Lung (tissue), 12 donors: Measurements from ENCODE around the gene ACACB. TPM values are rescaled to one million over a fixed set of nuclear protein-coding genes. Genes with fewer than 3 reads are reported as not detected.

ENCODE experiments used
- ATAC-seq: fragments of 200-7000 bp; cut with Tn5 transposase; one replicate; pipeline ENCODE4 v1.9.1; 2020; ENCODE audit warnings: moderate number of reproducible peaks; ENCODE audit not compliant: insufficient read depth, low FRiP score
- DNase-seq, 3 donors: peaks; one replicate each; pipeline ENCODE4 v3.0.0-alpha.2; 2013 to 2017
- H3K27ac ChIP-seq, 2 donors: one replicate each; pipeline ENCODE4 v1.5.1; 2013; ENCODE audit warnings: mild to moderate bottlenecking in 2 of 2, moderate library complexity in 2 of 2, control low read depth in 1 of 2, inconsistent platforms in 1 of 2, low read depth in 1 of 2, low read length in 1 of 2
- H3K27me3 ChIP-seq, 3 donors: one replicate each; pipeline ENCODE4 v1.5.1; 2013; ENCODE audit warnings: low read length in 2 of 3; ENCODE audit not compliant: control insufficient read depth in 3 of 3, insufficient read depth in 3 of 3
- H3K36me3 ChIP-seq, 4 donors: one replicate each; pipeline ENCODE4 v1.5.1; 2013; ENCODE audit warnings: low read length in 4 of 4, mild to moderate bottlenecking in 1 of 4, moderate library complexity in 1 of 4; ENCODE audit not compliant: control insufficient read depth in 4 of 4, insufficient read depth in 4 of 4
- H3K4me1 ChIP-seq, 5 donors: one replicate each; pipeline ENCODE4 v1.5.1; 2013; ENCODE audit warnings: low read length in 5 of 5, mild to moderate bottlenecking in 2 of 5, moderate library complexity in 1 of 5; ENCODE audit not compliant: control insufficient read depth in 5 of 5, insufficient read depth in 5 of 5
- H3K4me3 ChIP-seq: one replicate; pipeline ENCODE4 v1.5.1; 2013; ENCODE audit warnings: mild to moderate bottlenecking, control low read depth, moderate library complexity
- H3K9ac ChIP-seq, 2 donors: one replicate each; pipeline ENCODE4 v1.5.1; 2013; ENCODE audit warnings: low read length in 2 of 2, control low read depth in 1 of 2; ENCODE audit not compliant: insufficient read depth in 1 of 2
- H3K9me3 ChIP-seq, 4 donors: one replicate each; pipeline ENCODE4 v1.5.1; 2013; ENCODE audit warnings: low read length in 3 of 4, mild to moderate bottlenecking in 1 of 4, moderate library complexity in 1 of 4; ENCODE audit not compliant: control insufficient read depth in 4 of 4, insufficient read depth in 3 of 4
- WGBS, 2 donors: extraction: QIAGEN DNeasy Blood & Tissue Kit; methylation state at CpG; one replicate each; pipeline ENCODE4 v1.1.7; 2013; 5-methylcytosine and 5-hydroxymethylcytosine counted together
- polyA plus RNA-seq, 2 donors: library from polyadenylated mRNA; stranded (reverse); fragments of 200-250 nt; gene quantifications; one replicate each; pipeline ENCODE4 v1.2.1, GENCODE V29; 2013
- total RNA-seq, 2 donors: library from RNA; depleted of rRNA in 1 of 2; stranded (reverse); fragments of >200 nt in 1 of 2; gene quantifications; one replicate each; pipeline ENCODE4 v1.2.1, GENCODE V29; 2014 to 2021
- TF ChIP-seq, protein P1 (sequence below): IDR thresholded peaks from 2 replicates; pipeline ENCODE4 v1.5.1; 2012; ENCODE audit warnings: mild to moderate bottlenecking; ENCODE audit errors: control extremely low read depth, extremely low read depth
- donor health status: control.
- donor health status: control.
- donor health status: Bipolar disorder and iron deficiency.
- donor health status: healthy.
- donor health status: DM: yes; HTN: yes; CAD: no.

The ACACB gene
- total and polyA plus RNA-seq, 4 donors = 2.9 to 24.5 (median 18.2) TPM

DNA sequence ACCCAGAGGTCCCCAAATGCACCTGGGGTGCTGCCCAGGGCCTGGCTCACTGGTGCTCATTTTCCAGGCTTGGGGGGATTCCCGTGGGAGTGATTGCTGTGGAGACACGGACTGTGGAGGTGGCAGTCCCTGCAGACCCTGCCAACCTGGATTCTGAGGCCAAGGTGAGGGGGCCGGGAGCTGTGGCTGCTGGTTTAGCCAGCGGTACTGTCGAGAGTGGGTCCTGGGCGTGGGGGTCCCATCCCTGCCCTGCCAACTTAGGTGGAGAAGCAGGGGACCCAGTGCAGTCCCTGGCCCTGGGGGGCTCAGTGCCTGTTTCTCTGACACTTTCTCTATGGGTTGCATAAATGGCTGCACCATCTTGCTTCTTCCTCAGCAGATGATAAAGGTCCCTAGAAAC, 141.8 kb downstream of the ACACB start:
- Histone ChIP-seq H3K9ac (no peak overlapping the region), H3K27ac (no peak overlapping the region), H3K27me3 (no peaks in the 10 kb centered on the region), H3K4me1 (no peaks in the 10 kb centered on the region), H3K36me3 (peaks cover 14 to 34% (median 19%) of the 10 kb centered on the region in 4 donors), H3K9me3 (peaks cover 0 to 4% (median 3%) of the 10 kb centered on the region in 4 donors), H3K4me3 (no peak overlapping the region)
- TF ChIP-seq, protein P1, sequence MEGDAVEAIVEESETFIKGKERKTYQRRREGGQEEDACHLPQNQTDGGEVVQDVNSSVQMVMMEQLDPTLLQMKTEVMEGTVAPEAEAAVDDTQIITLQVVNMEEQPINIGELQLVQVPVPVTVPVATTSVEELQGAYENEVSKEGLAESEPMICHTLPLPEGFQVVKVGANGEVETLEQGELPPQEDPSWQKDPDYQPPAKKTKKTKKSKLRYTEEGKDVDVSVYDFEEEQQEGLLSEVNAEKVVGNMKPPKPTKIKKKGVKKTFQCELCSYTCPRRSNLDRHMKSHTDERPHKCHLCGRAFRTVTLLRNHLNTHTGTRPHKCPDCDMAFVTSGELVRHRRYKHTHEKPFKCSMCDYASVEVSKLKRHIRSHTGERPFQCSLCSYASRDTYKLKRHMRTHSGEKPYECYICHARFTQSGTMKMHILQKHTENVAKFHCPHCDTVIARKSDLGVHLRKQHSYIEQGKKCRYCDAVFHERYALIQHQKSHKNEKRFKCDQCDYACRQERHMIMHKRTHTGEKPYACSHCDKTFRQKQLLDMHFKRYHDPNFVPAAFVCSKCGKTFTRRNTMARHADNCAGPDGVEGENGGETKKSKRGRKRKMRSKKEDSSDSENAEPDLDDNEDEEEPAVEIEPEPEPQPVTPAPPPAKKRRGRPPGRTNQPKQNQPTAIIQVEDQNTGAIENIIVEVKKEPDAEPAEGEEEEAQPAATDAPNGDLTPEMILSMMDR = no peak
- ATAC-seq = no peak
- DNase-seq = no peak
- WGBS, 2 donors = 84 to 96% methylated on average over 6 of the region's 6 CpGs

DNA sequence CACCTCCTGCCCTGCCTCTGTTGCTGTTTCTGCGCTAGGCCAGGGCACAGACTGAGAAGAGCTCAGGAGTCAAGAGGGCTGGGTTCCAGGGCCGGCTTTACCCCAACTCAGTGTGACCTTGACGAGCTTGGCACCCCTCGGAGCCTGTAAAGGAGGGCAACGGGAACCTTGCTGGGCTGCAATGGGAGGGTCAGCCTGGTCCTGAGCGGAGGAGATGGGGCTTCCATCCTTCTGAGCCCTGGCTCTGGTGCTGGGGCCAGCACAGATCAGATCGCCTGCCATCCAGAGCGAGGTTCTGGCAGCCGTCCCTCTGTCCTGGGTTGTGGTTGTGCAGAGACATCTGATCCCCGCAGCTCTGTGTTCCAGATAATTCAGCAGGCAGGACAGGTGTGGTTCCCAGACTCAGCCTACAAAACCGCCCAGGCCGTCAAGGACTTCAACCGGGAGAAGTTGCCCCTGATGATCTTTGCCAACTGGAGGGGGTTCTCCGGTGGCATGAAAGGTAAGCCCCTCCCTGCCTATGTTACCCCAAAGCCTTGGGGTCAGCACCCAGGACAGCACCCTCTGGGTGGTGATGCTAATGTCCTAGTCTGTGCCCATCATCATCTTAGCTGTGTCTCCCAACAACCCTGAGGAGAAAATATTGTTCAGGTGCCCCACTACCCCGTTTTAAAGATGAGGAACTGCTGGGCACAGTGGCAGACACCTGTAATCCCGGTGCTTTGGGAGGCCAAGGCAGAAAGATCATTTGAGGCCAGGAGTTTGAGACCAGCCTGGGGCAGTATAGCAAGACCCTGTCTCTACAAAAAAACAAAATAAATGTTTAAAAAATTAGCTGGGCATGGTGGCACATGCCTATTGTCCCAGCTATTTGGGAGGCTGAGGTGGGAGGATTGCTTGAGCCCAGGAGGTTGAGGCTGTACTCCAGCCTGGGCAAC, 142.5 kb downstream of the ACACB start:
- WGBS, 2 donors = 89% methylated on average over 16 of the region's 16 CpGs
- Histone ChIP-seq H3K4me3 (no peak overlapping the region), H3K9me3 (peaks cover 0 to 1% (median 0%) of the 10 kb centered on the region in 4 donors), H3K4me1 (no peaks in the 10 kb centered on the region), H3K27ac (no peak overlapping the region), H3K36me3 (peaks cover 12 to 33% (median 14%) of the 10 kb centered on the region in 4 donors), H3K9ac (no peak overlapping the region), H3K27me3 (no peaks in the 10 kb centered on the region)
- ATAC-seq (no peak), DNase-seq (no peak)
- TF ChIP-seq, protein P1 = no peak

DNA sequence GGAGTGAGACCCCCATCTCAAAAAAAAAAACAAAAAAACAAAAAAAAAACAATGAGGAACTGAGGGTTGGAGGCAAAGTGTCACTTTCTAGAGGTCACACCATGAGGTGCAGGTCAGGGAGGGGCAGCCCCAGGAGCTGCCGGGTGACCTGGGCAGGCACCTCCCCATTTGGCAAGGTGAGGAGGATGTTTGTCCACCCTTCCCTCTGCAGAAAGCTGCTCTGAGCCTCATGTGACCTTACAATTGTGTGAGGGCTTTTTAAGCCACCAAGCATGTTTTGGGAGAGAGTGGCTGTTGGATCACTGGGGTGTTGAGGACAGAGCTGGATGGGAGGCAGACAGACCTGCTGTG, 143.1 kb downstream of the ACACB start:
- Histone ChIP-seq H3K27me3 (no peaks in the 10 kb centered on the region), H3K9me3 (no peaks in the 10 kb centered on the region), H3K27ac (no peak overlapping the region), H3K4me3 (no peak overlapping the region), H3K4me1 (no peaks in the 10 kb centered on the region), H3K9ac (no peak overlapping the region), H3K36me3 (peaks cover 9 to 38% (median 13%) of the 10 kb centered on the region in 4 donors)
- DNase-seq (no peak), ATAC-seq (no peak)
- 86 to 89% methylated on average over 1 of the region's 1 CpG for WGBS, 2 donors
- TF ChIP-seq, protein P1 = no peak
